IPS-15b (cell line): Measurements from ENCODE around the gene ELN.

Experiments
- H3K27me3 ChIP-seq: one replicate; pipeline ENCODE4 v1.6.1; 2013; ENCODE audit warnings: low read length; ENCODE audit not compliant: control insufficient read depth, insufficient read depth
- H3K36me3 ChIP-seq: one replicate; pipeline ENCODE4 v1.6.1; 2013; ENCODE audit warnings: low read length; ENCODE audit not compliant: control insufficient read depth, insufficient read depth
- H3K4me1 ChIP-seq: one replicate; pipeline ENCODE4 v1.6.1; 2013; ENCODE audit warnings: mild to moderate bottlenecking, low read length; ENCODE audit not compliant: control insufficient read depth, insufficient read depth
- H3K4me3 ChIP-seq: one replicate; pipeline ENCODE4 v1.5.1; 2013; ENCODE audit warnings: low read depth, low read length
- H3K9ac ChIP-seq: one replicate; pipeline ENCODE4 v1.6.1; 2013; ENCODE audit warnings: low read depth, mild to moderate bottlenecking, low read length
- H3K9me3 ChIP-seq: one replicate; pipeline ENCODE4 v1.6.1; 2013; ENCODE audit warnings: mild to moderate bottlenecking, low read length; ENCODE audit not compliant: control insufficient read depth, insufficient read depth

Gene ELN

DNA sequence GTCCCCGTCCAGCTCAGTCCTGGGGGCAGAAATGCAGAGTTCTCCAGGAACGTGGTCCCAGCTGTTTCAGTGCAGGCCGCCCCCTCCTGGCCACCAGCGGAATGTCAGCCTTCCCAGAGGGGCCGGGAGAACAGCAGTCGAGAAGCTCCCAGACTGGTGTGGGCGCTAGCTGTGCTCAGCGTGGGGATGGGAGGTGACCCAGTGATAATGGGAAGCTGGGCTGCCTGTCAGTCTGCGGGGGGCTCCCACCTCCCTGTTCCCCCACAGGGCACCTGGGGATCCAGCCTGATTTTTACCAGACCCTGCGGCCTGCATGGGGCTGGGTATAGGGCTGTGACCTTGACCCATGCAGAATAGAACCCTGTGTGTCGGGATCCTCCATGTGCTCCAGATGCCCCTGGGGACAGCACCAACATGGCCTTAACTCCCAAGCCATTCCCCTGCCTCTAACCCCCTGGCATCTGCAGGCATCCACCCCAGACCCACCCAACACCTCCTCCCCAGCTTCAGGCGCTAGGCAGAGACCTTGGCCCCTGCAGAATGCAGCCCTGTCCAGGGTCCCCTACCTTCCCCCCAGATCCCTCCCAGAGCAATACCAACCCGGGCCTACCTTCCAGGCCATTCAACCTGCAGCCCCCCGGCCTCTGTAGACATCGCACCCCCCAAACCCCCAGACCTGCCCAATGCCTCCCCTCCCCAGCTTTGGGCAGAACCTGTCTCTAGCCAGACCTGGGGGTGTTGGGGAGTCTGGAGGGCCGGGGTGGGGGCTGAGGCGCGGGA, 880 bp upstream of the ELN start:
- Histone ChIP-seq H3K27me3 (no peaks in the 10 kb centered on the region), H3K4me1 (peaks cover 6% of the 10 kb centered on the region), H3K9ac (no peak overlapping the region), H3K9me3 (no peaks in the 10 kb centered on the region), H3K4me3 (no peak overlapping the region), H3K36me3 (no peaks in the 10 kb centered on the region)

DNA sequence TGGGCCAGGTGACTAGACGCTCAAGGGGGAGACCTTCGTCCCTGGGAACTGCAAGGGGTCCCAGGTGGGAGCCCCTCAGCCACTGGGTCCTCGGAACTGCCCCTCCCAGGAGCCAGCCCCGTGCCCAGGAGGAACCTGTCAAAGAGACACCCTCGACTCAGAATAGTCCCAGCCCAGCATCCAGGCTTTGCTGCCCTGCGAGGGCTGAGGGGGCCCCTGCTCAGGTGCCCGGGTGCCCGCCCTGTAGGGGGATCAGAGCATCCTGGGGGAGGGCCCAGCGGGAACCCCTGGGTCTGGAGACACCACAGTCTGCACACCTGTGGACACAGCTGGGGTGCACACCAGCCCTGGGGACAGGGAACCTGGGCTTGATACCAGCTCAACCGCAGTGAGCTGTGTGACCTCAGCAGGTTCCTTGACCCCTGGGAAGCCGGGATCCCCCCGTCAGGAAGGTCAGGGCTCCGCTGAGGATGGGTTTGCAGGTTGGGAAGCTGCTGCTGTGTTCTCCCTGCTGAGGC, 407 bp downstream of the ELN start:
- Histone ChIP-seq H3K27me3 (no peaks in the 10 kb centered on the region), H3K4me1 (peaks cover 6% of the 10 kb centered on the region), H3K4me3 (no peak overlapping the region)

DNA sequence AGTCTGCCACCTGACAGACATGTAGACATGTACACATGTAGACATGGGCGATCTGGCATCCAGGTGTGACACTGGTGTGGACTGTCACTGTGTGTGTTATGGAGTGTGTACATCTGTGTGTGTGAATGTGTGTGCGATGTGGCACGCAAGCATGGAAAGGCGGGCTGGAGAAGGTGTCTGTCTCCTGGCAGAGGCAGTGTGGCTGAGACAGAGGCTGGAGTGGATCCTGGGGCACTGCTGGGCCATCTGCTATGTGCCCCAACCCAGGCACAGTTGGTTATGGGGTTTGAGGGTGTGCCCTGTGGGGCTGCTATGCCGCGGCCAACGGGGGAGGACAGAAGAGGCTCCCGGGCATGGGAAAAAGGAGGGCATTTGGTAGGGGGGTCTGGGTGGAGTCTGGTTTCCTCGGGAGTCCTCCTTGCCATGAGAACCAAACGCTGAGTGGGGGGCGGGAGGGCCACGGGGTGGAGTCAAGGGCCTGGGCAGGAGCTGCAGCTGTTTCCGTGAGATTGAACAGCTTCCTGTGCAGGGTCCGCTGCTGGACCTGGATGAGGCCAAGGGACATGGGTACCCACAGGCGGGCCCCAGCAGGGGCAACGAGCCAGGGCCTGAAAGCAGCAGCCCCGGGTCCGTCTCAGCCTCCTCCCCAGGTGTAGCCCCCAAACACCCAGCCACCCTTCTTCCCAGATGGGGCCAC, 1.3 kb downstream of the ELN start:
- H3K36me3 ChIP-seq = no peaks in the 10 kb centered on the region
- H3K9me3 ChIP-seq = no peaks in the 10 kb centered on the region
- H3K27me3 ChIP-seq = no peaks in the 10 kb centered on the region
- no peak overlapping the region for H3K4me3 ChIP-seq
- no peak overlapping the region for H3K9ac ChIP-seq
- H3K4me1 ChIP-seq = peaks cover 6% of the 10 kb centered on the region

More for the DNA sequence above, 407 bp downstream of the ELN start:
- H3K9ac ChIP-seq = no peak overlapping the region
- H3K36me3 ChIP-seq = no peaks in the 10 kb centered on the region
- no peaks in the 10 kb centered on the region for H3K9me3 ChIP-seq

DNA sequence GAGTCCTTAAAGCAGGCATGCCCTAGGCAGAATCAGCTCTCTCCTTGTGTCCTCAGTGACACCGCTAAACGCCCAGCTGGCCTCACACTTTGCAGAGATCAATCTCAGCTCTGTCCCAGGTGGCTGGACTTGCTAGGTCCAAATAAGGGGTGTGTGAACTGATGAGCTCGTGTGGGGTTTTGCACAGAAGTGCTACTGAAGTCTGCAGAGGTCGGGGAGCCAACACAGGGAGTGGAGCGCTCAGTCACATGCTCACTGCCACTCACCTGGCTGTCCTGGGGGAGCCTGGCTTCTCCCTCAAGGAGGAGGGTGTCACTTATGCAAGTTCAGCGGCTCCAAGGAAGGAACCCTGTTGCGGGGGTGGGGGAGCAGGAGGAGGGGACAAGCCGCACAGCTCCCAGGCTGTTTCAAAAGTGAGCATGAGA, 2.0 kb downstream of the ELN start:
- Histone ChIP-seq H3K27me3 (no peaks in the 10 kb centered on the region), H3K4me3 (no peak overlapping the region), H3K36me3 (no peaks in the 10 kb centered on the region), H3K4me1 (peaks cover 6% of the 10 kb centered on the region), H3K9me3 (no peaks in the 10 kb centered on the region), H3K9ac (no peak overlapping the region)

DNA sequence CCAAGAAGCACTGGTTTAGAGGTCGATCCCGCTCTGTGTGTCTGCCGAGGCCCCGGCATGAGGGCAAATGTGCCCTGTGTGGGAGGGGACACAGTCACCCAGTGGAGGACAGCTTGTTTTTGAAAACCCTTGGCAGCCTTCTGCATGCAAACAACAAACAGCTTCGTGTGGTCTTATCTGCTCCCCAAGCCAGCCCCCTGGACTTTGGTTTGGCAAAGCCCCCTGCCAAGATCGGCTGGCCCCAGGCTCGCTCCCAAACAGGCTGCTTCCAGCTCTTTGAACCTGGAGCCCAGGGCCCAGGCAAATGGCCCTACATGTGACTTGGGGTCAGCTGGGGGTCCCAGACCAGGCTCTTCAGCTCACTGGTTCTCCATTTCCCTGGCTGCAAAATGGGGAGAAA, 2.9 kb downstream of the ELN start:
- Histone ChIP-seq H3K36me3 (no peaks in the 10 kb centered on the region), H3K27me3 (no peaks in the 10 kb centered on the region), H3K4me3 (no peak overlapping the region), H3K9ac (no peak overlapping the region), H3K4me1 (peaks cover 6% of the 10 kb centered on the region), H3K9me3 (no peaks in the 10 kb centered on the region)

DNA sequence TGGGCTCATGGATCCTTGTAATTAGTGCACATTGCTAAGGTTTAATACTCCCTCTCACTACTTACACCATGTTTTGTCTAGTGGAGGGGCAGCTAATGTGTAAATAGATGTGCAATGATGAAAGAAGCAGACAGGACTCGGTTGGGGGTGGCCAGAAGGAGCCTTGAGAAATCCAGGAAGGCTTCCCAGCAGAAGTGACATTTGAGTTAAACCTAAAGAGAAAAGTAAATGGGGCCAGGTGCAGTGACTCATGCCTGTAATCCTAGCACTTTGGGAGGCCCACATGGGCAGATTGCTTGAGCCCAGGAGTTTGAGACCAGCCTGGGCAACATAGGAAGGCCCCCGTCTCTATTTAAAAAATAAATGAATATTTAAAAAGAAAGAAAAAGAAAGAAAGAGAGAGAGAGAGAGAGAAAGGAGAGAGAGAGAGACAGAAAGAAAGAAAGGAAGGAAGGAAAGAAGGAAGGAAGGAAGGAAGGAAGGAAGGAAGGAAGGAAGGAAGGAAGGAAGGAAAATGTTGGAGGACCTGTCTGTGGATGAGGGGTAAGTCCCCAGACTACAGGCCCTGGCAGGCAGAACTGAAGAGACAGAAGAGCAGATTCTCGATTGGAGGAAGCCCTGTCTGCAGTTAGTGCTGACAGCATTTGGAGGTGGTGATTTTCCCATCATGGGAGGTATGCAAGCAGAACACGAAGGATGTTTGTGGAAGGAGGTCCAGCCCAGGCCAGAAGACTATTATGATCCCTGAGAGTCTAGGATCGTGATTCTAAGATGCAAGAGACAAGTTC, 3.6 kb downstream of the ELN start:
- H3K27me3 ChIP-seq = no peaks in the 10 kb centered on the region
- H3K9ac ChIP-seq = no peak overlapping the region
- H3K9me3 ChIP-seq = no peaks in the 10 kb centered on the region
- H3K36me3 ChIP-seq = no peaks in the 10 kb centered on the region
- peaks cover 6% of the 10 kb centered on the region for H3K4me1 ChIP-seq
- no peak overlapping the region for H3K4me3 ChIP-seq

DNA sequence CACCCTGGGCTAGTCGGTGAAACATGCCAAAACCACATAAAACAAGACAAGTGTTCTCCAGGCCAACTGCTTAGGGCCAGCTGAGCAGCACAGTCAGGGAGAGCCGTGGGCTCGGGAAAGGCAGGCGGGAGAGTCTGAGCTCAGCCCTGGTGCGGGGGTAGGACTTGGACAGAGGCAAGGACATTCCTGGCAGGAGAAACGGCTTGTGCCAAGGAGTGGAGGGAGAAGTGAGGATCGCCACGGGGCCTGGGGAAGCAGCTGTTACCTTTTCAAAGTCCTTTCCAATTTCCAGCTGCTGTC, 4.2 kb downstream of the ELN start:
- Histone ChIP-seq H3K27me3 (no peaks in the 10 kb centered on the region), H3K4me1 (peaks cover 6% of the 10 kb centered on the region), H3K9me3 (no peaks in the 10 kb centered on the region), H3K4me3 (no peak overlapping the region), H3K9ac (no peak overlapping the region), H3K36me3 (no peaks in the 10 kb centered on the region)

DNA sequence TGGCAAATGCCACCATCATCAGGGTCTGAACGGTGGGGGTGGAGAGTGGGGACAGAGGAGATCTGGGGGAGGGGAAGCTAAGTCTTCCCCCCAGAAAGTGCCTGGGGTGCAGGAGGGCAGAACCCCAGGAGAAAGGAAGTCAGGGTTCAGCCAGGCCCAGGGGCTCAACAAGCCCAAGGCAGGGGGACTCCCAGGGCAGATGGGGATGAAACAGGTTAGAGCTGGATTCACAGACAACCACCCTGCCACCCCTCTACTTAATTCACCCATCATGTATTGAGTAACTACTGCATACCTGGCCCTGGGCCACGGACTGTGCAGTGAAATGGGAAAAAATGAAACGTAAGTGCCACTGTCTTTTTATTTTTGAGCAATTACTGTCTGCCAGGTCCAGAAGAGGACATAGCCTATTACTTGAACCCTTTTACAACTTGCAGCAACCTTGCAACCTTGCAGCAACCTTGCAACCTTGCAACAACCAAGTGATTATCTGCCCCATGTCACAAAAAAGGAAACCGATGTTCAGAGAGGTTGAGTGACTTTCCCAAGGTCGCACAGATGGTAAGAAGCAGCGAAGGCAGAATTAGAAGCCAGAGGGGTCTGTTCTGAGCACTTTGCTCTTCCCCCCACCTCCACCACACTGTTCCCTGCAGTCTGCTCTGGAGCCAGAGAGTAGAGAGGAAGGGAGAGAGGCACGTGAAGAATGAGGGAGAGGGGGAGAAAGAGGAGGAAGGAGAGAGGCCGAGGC, 4.8 kb downstream of the ELN start:
- H3K27me3 ChIP-seq = no peaks in the 10 kb centered on the region
- H3K36me3 ChIP-seq = no peaks in the 10 kb centered on the region
- H3K9me3 ChIP-seq = no peaks in the 10 kb centered on the region
- H3K9ac ChIP-seq = no peak overlapping the region
- H3K4me3 ChIP-seq = no peak overlapping the region
- peaks cover 4% of the 10 kb centered on the region for H3K4me1 ChIP-seq

DNA sequence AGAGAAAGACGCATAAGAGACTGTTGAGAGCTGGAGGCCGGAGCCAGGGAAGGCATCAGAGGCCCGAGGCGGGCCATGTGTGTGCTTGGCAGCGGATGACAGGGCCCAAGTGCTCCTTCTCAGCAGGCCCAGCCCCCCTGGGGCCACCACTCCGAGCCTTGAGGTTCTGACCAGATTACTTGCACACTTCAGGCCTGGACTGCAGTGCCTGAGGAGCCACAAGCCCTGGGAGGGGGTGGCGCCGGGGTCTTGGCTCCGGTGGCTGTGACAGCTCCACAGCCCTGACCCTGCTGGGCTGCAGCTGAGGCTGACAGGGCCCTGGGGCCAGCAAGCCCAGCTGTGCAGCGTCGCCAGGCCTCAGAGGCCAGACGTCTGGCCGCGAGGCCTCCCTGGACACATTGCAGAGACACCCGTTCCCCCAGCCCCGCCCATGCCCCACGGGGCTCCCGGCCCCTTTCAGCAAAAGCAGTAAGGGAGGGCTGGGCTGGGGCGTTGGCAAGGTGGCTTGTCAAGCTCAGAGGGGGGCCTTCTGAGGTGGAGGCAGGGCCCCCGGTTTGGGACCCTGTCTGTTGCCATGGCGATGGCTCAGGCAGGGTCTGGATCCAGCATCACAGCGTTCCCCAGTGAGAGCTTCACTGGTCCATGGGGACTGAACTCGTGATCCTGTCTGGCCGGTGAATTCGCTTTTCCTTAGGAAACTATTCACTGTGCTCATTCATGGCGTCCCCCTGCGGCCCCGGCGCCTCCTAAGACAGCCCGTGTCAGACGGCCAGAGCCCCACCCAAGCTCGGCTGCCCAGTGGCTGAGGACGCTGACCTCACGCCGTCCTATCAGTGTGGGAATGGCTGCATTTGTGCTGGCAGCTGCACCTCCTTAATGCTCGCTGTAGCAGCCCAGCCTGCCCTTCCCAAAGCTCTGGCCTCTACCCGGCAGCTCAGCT, 5.7 kb downstream of the ELN start:
- H3K4me3 ChIP-seq = no peak overlapping the region
- H3K4me1 ChIP-seq = peaks cover 4% of the 10 kb centered on the region

DNA sequence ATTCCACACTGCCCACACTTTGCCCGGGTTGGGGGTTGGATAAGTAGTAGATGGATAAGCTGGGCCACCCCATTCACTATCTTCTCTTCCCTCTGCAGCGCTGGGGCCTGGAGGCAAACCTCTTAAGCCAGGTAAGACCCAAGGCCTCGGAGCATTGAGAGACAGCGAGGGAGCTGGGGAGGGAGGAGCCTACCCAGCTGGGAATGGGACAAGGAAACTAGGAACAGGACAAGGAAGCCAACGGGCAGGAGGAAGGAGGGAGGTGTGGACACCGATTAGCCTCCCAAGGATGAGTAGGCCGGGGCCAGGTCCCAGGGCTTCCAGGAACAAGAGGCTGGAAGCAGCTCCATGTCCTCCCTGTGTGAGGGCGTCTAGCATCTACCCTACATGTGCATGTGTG, 9.6 kb downstream of the ELN start:
- Histone ChIP-seq H3K9me3 (no peaks in the 10 kb centered on the region), H3K4me3 (no peak overlapping the region), H3K4me1 (no peaks in the 10 kb centered on the region), H3K27me3 (no peaks in the 10 kb centered on the region), H3K36me3 (no peaks in the 10 kb centered on the region), H3K9ac (no peak overlapping the region)

More for the DNA sequence above, 5.7 kb downstream of the ELN start:
- H3K9ac ChIP-seq = no peak overlapping the region
- no peaks in the 10 kb centered on the region for H3K27me3 ChIP-seq
- H3K36me3 ChIP-seq = no peaks in the 10 kb centered on the region
- H3K9me3 ChIP-seq = no peaks in the 10 kb centered on the region
